HL-60 (cell line): ENCODE measurements around the gene KRT14.

Source experiments
- CTCF ChIP-seq: IDR thresholded peaks from one replicate; pipeline ENCODE4 v1.5.1; 2011; ENCODE audit warnings: low read length, control low read depth, inconsistent platforms; ENCODE audit not compliant: insufficient read depth
- POLR2AphosphoS5 ChIP-seq: IDR thresholded peaks from 2 replicates; pipeline ENCODE4 v1.6.1; 2012; ENCODE audit warnings: low read depth
- TF ChIP-seq, protein P1 (sequence below): IDR thresholded peaks from 2 replicates; pipeline ENCODE4 v1.6.1; 2012; ENCODE audit warnings: low read depth; ENCODE audit not compliant: insufficient replicate concordance

GRCh38 chr17:41563607-41564170 is 23.0 kb downstream of the KRT14 start:
- TF ChIP-seq, protein P1, sequence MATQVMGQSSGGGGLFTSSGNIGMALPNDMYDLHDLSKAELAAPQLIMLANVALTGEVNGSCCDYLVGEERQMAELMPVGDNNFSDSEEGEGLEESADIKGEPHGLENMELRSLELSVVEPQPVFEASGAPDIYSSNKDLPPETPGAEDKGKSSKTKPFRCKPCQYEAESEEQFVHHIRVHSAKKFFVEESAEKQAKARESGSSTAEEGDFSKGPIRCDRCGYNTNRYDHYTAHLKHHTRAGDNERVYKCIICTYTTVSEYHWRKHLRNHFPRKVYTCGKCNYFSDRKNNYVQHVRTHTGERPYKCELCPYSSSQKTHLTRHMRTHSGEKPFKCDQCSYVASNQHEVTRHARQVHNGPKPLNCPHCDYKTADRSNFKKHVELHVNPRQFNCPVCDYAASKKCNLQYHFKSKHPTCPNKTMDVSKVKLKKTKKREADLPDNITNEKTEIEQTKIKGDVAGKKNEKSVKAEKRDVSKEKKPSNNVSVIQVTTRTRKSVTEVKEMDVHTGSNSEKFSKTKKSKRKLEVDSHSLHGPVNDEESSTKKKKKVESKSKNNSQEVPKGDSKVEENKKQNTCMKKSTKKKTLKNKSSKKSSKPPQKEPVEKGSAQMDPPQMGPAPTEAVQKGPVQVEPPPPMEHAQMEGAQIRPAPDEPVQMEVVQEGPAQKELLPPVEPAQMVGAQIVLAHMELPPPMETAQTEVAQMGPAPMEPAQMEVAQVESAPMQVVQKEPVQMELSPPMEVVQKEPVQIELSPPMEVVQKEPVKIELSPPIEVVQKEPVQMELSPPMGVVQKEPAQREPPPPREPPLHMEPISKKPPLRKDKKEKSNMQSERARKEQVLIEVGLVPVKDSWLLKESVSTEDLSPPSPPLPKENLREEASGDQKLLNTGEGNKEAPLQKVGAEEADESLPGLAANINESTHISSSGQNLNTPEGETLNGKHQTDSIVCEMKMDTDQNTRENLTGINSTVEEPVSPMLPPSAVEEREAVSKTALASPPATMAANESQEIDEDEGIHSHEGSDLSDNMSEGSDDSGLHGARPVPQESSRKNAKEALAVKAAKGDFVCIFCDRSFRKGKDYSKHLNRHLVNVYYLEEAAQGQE, result no peak
- TF ChIP-seq POLR2AphosphoS5 (no peak), CTCF (no peak)
